ENCODE results near the gene C1orf210. TPM values are rescaled to one million over a fixed set of nuclear protein-coding genes. Genes with fewer than 3 reads are reported as not detected.

C1orf210 gene
- polyA plus RNA-seq, 2 of the 4 experiments (the other 2 are of a cell fraction), result not detected

DNA sequence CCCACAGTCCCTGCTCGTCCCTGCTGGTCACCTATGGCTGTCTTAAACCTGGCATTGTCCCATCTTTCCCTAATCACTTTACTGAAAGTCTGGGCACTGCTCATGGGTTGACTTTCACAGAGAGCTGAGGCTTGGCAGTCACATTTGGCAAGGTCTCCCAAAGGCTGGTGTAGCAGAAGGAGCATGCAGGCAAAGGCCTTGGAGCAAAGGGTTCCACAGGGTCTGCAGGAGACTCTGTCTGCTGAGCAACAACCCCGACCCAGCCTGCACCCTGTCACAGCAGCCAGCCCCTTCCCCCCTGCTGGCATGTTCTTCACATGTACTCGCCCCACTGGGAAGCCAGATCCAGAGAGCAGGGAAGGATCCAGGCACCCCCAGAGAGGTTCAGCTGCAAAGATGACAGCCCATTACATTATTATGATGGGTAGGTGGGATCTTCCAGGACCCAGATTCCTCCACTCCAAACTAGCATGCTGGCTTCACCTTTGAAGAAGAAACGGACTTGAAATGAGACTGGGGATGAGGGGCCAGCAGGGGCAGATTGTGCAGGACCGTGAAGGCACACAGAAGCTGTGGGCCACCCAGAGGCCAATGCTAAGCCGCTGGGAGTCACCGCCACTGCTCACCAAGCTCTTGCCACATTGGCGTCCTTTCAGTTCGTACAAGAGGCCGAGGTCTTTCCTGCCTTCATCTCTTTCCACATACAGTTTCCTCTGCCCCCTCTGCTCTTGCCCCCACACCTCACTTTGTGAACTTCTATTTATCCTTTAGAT is 29.8 kb downstream of the C1orf210 start:
- H3K9me3 ChIP-seq, result peaks cover 5% of the 10 kb centered on the region; the same call in 1 of the 3 replicates
- DNase-seq (ENCODE audit: low read depth in 1 of 2, low spot score in 1 of 2) (no peak), ATAC-seq (no peak), FAIRE-seq (no peak)
- H3K4me1 ChIP-seq, result no peaks in the 10 kb centered on the region
- POLR2A ChIA-PET, result no interaction called here
- H3K4me3 ChIP-seq, result no peak overlapping the region
- CTCF ChIA-PET, result no interaction called here
- H3K4me2 ChIP-seq, result no peak overlapping the region
- H3K27ac ChIP-seq, result no peak overlapping the region
- TF ChIP-seq FOXS1 (CRISPR knock-in tag; IDR thresholded peaks at IDR 0.05) (no peak), RCOR1 (IDR thresholded peaks at IDR 0.05; ENCODE audit: low read depth, low read length) (no peak), NPAS2 (CRISPR knock-in tag; IDR thresholded peaks at IDR 0.05; ENCODE audit: borderline replicate concordance) (no peak), SREBF2 (IDR thresholded peaks at IDR 0.05) (no peak), CBX2 (IDR thresholded peaks at IDR 0.05; ENCODE audit: borderline replicate concordance, low read depth) (no peak), JUN (IDR thresholded peaks at IDR 0.05) (no peak), PHF8 (IDR thresholded peaks at IDR 0.05; ENCODE audit: borderline replicate concordance, low read depth) (no peak), BHLHE40 (IDR thresholded peaks at IDR 0.05; ENCODE audit: low read depth, low read length) (no peak), ZFP36 (IDR thresholded peaks at IDR 0.05; ENCODE audit: borderline replicate concordance, partially characterized antibody) (no peak), TP53 (CRISPR knock-in tag; IDR thresholded peaks at IDR 0.05) (no peak), RNF2 (IDR thresholded peaks at IDR 0.05; ENCODE audit: borderline replicate concordance, low read depth) (no peak), RARB (CRISPR knock-in tag; IDR thresholded peaks at IDR 0.05) (no peak), JUNB (IDR thresholded peaks at IDR 0.05) (no peak), ZNF302 (CRISPR knock-in tag; IDR thresholded peaks at IDR 0.05) (no peak), GATA3 (IDR thresholded peaks at IDR 0.05; ENCODE audit: borderline replicate concordance) (no peak), KDM5A (IDR thresholded peaks at IDR 0.05) (no peak), RFX5 (IDR thresholded peaks at IDR 0.05) (no peak), EHMT2 (IDR thresholded peaks at IDR 0.05; ENCODE audit: low read depth) (no peak)
- TF ChIP-seq, protein P1, sequence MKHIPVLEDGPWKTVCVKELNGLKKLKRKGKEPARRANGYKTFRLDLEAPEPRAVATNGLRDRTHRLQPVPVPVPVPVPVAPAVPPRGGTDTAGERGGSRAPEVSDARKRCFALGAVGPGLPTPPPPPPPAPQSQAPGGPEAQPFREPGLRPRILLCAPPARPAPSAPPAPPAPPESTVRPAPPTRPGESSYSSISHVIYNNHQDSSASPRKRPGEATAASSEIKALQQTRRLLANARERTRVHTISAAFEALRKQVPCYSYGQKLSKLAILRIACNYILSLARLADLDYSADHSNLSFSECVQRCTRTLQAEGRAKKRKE (CRISPR knock-in tag; IDR thresholded peaks at IDR 0.05; ENCODE audit: low read depth), result no peak
- TF ChIP-seq, protein P2, sequence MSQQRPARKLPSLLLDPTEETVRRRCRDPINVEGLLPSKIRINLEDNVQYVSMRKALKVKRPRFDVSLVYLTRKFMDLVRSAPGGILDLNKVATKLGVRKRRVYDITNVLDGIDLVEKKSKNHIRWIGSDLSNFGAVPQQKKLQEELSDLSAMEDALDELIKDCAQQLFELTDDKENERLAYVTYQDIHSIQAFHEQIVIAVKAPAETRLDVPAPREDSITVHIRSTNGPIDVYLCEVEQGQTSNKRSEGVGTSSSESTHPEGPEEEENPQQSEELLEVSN (IDR thresholded peaks at IDR 0.05; ENCODE audit: borderline replicate concordance, low read depth), result no peak
- 46% methylated on average over 9 of the region's 10 CpGs for WGBS (ENCODE audit: missing lambda C conversion rate)

DNA sequence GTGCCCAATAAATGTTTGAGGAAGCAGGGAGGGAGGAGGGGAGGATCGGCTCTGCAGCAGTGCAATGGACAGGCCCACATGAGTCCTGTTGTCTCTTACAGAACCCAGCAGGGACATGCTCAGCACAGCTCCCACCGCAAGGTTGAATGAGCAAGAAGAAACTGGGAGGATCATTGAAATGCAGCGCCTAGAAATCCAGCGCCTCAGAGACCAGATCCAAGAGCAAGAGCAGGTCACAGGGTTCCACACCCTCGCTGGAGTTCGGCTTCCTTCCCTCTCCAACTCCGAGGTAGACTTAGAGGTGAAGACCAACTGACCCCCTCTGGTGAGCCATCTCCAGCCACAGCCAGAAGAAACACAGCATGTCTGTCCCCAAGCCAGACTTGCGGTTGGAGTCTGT is 31.5 kb downstream of the C1orf210 start:
- Histone ChIP-seq H3K4me1 (no peaks in the 10 kb centered on the region), H3K27ac (no peak overlapping the region), H3K4me3 (no peak overlapping the region), H3K4me2 (no peak overlapping the region), H3K9me3 (peaks cover 5% of the 10 kb centered on the region; the same call in 1 of the 3 replicates)
- TF ChIP-seq ZNF302 (CRISPR knock-in tag; IDR thresholded peaks at IDR 0.05), result no peak
- TF ChIP-seq FOXS1 (CRISPR knock-in tag; IDR thresholded peaks at IDR 0.05), result no peak
- no peak for TF ChIP-seq CHD4 (IDR thresholded peaks at IDR 0.05; ENCODE audit: borderline replicate concordance)
- TF ChIP-seq CHD2 (IDR thresholded peaks at IDR 0.05; ENCODE audit: low read length, partially characterized antibody), result no peak
- no peak for TF ChIP-seq NR3C1 (IDR thresholded peaks at IDR 0.05)
- no peak for TF ChIP-seq RAD21 (conservative IDR thresholded peaks at IDR 0.05 in 1 of 2, IDR thresholded peaks at IDR 0.05 in 1 of 2)
- TF ChIP-seq EP300 (IDR thresholded peaks at IDR 0.05), result no peak
- TF ChIP-seq FOSL2 (IDR thresholded peaks at IDR 0.05), result no peak
- TF ChIP-seq FOSL2 (CRISPR knock-in tag; IDR thresholded peaks at IDR 0.05), result no peak
- CTCF ChIA-PET, result interaction anchor here (0.6 kb wide), 1 partner anchor 117 kb away, joined by 3 read pairs; no protein-coding TSS in a partner anchor
- 52% methylated on average over 6 of the region's 8 CpGs for WGBS (ENCODE audit: missing lambda C conversion rate)
- DNase-seq (ENCODE audit: low read depth in 1 of 2, low spot score in 1 of 2) (no peak), FAIRE-seq (no peak), ATAC-seq (no peak)
- POLR2A ChIA-PET, result no interaction called here
